PFSK-1 (cell line): ENCODE measurements around the gene KAZN.

ENCODE experiments used
- POLR2AphosphoS5 ChIP-seq: IDR thresholded peaks from 2 replicates; pipeline ENCODE4 v1.6.1; 2012; ENCODE audit warnings: low read depth, mild to moderate bottlenecking, control low read depth, low read length, moderate library complexity
- SIN3A ChIP-seq: IDR thresholded peaks from 2 replicates; pipeline ENCODE4 v1.6.1; 2012; ENCODE audit warnings: mild to moderate bottlenecking, low read length, moderate library complexity, borderline replicate concordance; ENCODE audit not compliant: insufficient read depth
- TAF1 ChIP-seq: IDR thresholded peaks from 2 replicates; pipeline ENCODE4 v1.6.1; 2012; ENCODE audit warnings: low read length, control low read depth, borderline replicate concordance; ENCODE audit not compliant: insufficient read depth

DNA sequence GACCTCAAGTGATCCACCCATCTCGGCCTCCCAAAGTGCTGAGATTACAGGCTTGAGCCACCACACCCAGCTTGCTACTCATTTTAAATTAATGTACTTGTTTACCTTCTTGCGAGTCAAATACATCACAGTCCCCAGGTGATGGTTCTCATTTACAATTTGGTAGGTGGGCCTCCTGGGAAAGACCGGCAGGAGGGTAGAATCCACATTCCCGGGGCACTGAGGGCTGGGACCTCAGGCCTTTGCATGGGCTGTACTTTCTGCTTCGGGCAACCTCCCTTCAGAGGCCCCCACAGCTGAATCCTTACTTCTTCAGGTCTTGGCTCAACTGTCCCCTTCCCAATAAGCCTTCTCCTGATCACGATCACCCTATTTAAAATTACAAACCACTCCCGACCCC is 165.5 kb downstream of the KAZN start:
- TF ChIP-seq POLR2AphosphoS5 (no peak), TAF1 (no peak), SIN3A (no peak)
